Keratinocyte (primary cell): ENCODE data around the gene METTL25B. TPM values are rescaled to one million over a fixed set of nuclear protein-coding genes. Genes with fewer than 3 reads are reported as not detected.

ENCODE experiments used
- DNase-seq: peaks from one replicate; pipeline ENCODE4 v3.0.0-alpha.2; 2011; ENCODE audit warnings: low read depth, missing footprints, low spot score
- FAIRE-seq: peaks from 2 replicates; lab custom pipeline; 2011; peaks lifted over from hg19 to GRCh38; lab: Jason Lieb, UNC
- H2AFZ ChIP-seq: 2 replicates; pipeline ENCODE4 v1.6.0; 2012; ENCODE audit warnings: low read length, control low read depth, inconsistent platforms; ENCODE audit not compliant: control insufficient read depth
- H3K27ac ChIP-seq: 2 replicates; pipeline ENCODE4 v1.5.1; 2011; ENCODE audit warnings: low read length; ENCODE audit not compliant: control insufficient read depth, insufficient read depth
- H3K27me3 ChIP-seq: 3 replicates; pipeline ENCODE4 v1.6.0; 2011; ENCODE audit warnings: low read length; ENCODE audit not compliant: control insufficient read depth, insufficient read depth; ENCODE audit errors: extremely low read depth
- H3K36me3 ChIP-seq, 2 experiments: 2 replicates in 1 of 2; 3 replicates in 1 of 2; pipeline ENCODE4 v1.5.1; 2011; ENCODE audit warnings: low read length in 2 of 2, mild to moderate bottlenecking in 1 of 2; ENCODE audit not compliant: control insufficient read depth in 2 of 2, insufficient read depth in 2 of 2; ENCODE audit errors: extremely low read depth in 1 of 2
- H3K4me1 ChIP-seq: 3 replicates; pipeline ENCODE4 v1.5.1; 2011; ENCODE audit warnings: low read length; ENCODE audit not compliant: control insufficient read depth, insufficient read depth; ENCODE audit errors: extremely low read depth
- H3K4me2 ChIP-seq: 3 replicates; pipeline ENCODE4 v1.6.0; 2011; ENCODE audit warnings: low read depth, low read length; ENCODE audit not compliant: control insufficient read depth, insufficient read depth; ENCODE audit errors: extremely low read depth
- H3K4me3 ChIP-seq, 3 experiments: fragments of 200-600 bp in 1 of 3; sonication (generic) in 1 of 3; 2 replicates in 2 of 3; 3 replicates in 1 of 3; pipeline ENCODE4 v1.5.1; 2011 to 2016; ENCODE audit warnings: low read length in 3 of 3, mild to moderate bottlenecking in 3 of 3, control low read depth in 2 of 3, inconsistent platforms in 1 of 3, low read depth in 1 of 3, mixed read lengths in 1 of 3, mixed run types in 1 of 3, moderate library complexity in 1 of 3; ENCODE audit not compliant: control insufficient read depth in 2 of 3, insufficient read depth in 2 of 3; ENCODE audit errors: extremely low read depth in 1 of 3
- H3K79me2 ChIP-seq: 2 replicates; pipeline ENCODE4 v1.6.0; 2012; ENCODE audit warnings: low read length; ENCODE audit not compliant: control insufficient read depth, insufficient read depth
- H3K9ac ChIP-seq: 3 replicates; pipeline ENCODE4 v1.6.0; 2011; ENCODE audit warnings: low read length; ENCODE audit not compliant: control insufficient read depth, insufficient read depth; ENCODE audit errors: extremely low read depth
- H3K9me1 ChIP-seq: 3 replicates; pipeline ENCODE4 v1.6.0; 2011; ENCODE audit warnings: low read length; ENCODE audit not compliant: control insufficient read depth, insufficient read depth; ENCODE audit errors: extremely low read depth
- H3K9me3 ChIP-seq: 2 replicates; pipeline ENCODE4 v1.5.1; 2012; ENCODE audit warnings: low read depth, low read length; ENCODE audit not compliant: control insufficient read depth
- H4K20me1 ChIP-seq: 3 replicates; pipeline ENCODE4 v1.6.0; 2011; ENCODE audit warnings: low read length; ENCODE audit not compliant: control insufficient read depth, insufficient read depth; ENCODE audit errors: extremely low read depth
- CTCF ChIP-seq, 3 experiments: IDR thresholded peaks in 1 of 3; conservative IDR thresholded peaks in 1 of 3; optimal IDR thresholded peaks in 1 of 3; 2 replicates in 2 of 3; 3 replicates in 1 of 3; pipeline versions ENCODE3 to v1.5.1; 2011; ENCODE audit warnings: low read length in 3 of 3, mild to moderate bottlenecking in 3 of 3, moderate library complexity in 2 of 3, control low read depth in 1 of 3, inconsistent platforms in 1 of 3; ENCODE audit not compliant: insufficient read depth in 2 of 3; ENCODE audit errors: extremely low read depth in 1 of 3
- EZH2 ChIP-seq: IDR thresholded peaks from one replicate; pipeline ENCODE4 v1.6.1; 2012; ENCODE audit warnings: inconsistent platforms, mild to moderate bottlenecking, low read length, moderate library complexity
- dilution Hi-C: fragments of 300-500 bp; cut with MboI; formaldehyde crosslinking; loops from one replicate; pipeline ENCODE4 v1.7.0; 2020; ENCODE audit warnings: low sequenced_read_pairs; ENCODE audit not compliant: extremely low pct_ligation_motif_present
- polyA plus RNA-seq, 5 experiments: library from polyadenylated mRNA; depleted of rRNA in 3 of 5; stranded (reverse) in 3 of 5; stranded (forward) in 1 of 5; unstranded in 1 of 5; fragments of >200 nt; gene quantifications; 1 replicate in 1 of 5; 2 replicates in 3 of 5; 3 replicates in 1 of 5; pipeline versions ENCODE4 v1.2.1 to v1.2.3, GENCODE V29; 2011 to 2012; ENCODE audit warnings: missing spikeins in 2 of 5, low read depth in 1 of 5, low replicate concordance in 1 of 5

The METTL25B gene
- polyA plus RNA-seq, 1 donor (not counting 4 experiments of a cell fraction or from before 2014, with no cell fraction given), result 6.0 TPM

- no peaks in the 10 kb centered on the region for H3K79me2 ChIP-seq
- TF ChIP-seq CTCF (optimal IDR thresholded peaks at IDR 0.05 in 1 of 3, IDR thresholded peaks at IDR 0.05 in 1 of 3, conservative IDR thresholded peaks at IDR 0.05 in 1 of 3; ENCODE audit: extremely low read depth in 1 of 3, insufficient read depth in 2 of 3, low read length in 3 of 3), result no peak
- no peak for TF ChIP-seq EZH2
- no peak for FAIRE-seq
- DNase-seq, result no peak
- no peak overlapping the region for H2AFZ ChIP-seq
- no peaks in the 10 kb centered on the region for H4K20me1 ChIP-seq
- no peaks in the 10 kb centered on the region for H3K36me3 ChIP-seq
- H3K4me1 ChIP-seq, result peaks cover 46% of the 10 kb centered on the region
- no peaks in the 10 kb centered on the region for H3K27me3 ChIP-seq
- no peak overlapping the region for H3K27ac ChIP-seq
- H3K4me2 ChIP-seq, result peak overlapping the region; percentile 15
- no peaks in the 10 kb centered on the region for H3K9me1 ChIP-seq
- dilution Hi-C loops, result no loop called here
- no peak overlapping the region for H3K9ac ChIP-seq
- H3K4me3 ChIP-seq, result no peak overlapping the region
- H3K9me3 ChIP-seq, result no peaks in the 10 kb centered on the region
These were observed 37.1 kb upstream of the METTL25B start for GRCh38 chr1:156691191-156691590.

- peak overlapping the region; percentile 15 for H3K9ac ChIP-seq
- peak overlapping the region; percentile 6 for H2AFZ ChIP-seq
- no peak for TF ChIP-seq CTCF (optimal IDR thresholded peaks at IDR 0.05 in 1 of 3, IDR thresholded peaks at IDR 0.05 in 1 of 3, conservative IDR thresholded peaks at IDR 0.05 in 1 of 3; ENCODE audit: extremely low read depth in 1 of 3, insufficient read depth in 2 of 3, low read length in 3 of 3)
- H3K9me3 ChIP-seq, result no peaks in the 10 kb centered on the region
- no peaks in the 10 kb centered on the region for H3K27me3 ChIP-seq
- H3K9me1 ChIP-seq, result no peaks in the 10 kb centered on the region
- H4K20me1 ChIP-seq, result no peaks in the 10 kb centered on the region
- no peak overlapping the region for H3K4me3 ChIP-seq
- no peak overlapping the region for H3K27ac ChIP-seq
- no peaks in the 10 kb centered on the region for H3K79me2 ChIP-seq
- H3K4me1 ChIP-seq, result peaks cover 46% of the 10 kb centered on the region
- DNase-seq (no peak), FAIRE-seq (no peak)
- dilution Hi-C loops, result no loop called here
- no peaks in the 10 kb centered on the region for H3K36me3 ChIP-seq
- H3K4me2 ChIP-seq, result peak overlapping the region; percentile 15
These were observed 36.4 kb upstream of the METTL25B start for GRCh38 chr1:156691665-156692440.
